Gastroesophageal sphincter (tissue), 4 donors: Measurements from ENCODE around the gene UBE2O. TPM values are rescaled to one million over a fixed set of nuclear protein-coding genes. Genes with fewer than 3 reads are reported as not detected.

Source experiments
- ATAC-seq: fragments of 150-250 bp; one replicate; pipeline ENCODE4 v1.9.1; 2016; ENCODE audit warnings: mild to moderate bottlenecking, moderate library complexity
- H3K27ac ChIP-seq, 4 donors: fragments of 200-600 bp; sonication (generic) in 3 of 4; 1 replicate in 3 of 4; 2 replicates in 1 of 4; pipeline ENCODE4 v1.5.1; 2016 to 2019
- H3K27me3 ChIP-seq: fragments of 200-600 bp; sonication (generic); one replicate; pipeline ENCODE4 v1.5.1; 2019
- H3K36me3 ChIP-seq, 2 donors: fragments of 200-600 bp; sonication (generic); one replicate each; pipeline ENCODE4 v1.5.1; 2019; ENCODE audit warnings: control low read depth in 1 of 2
- H3K4me1 ChIP-seq, 3 donors: fragments of 200-600 bp; sonication (generic); 1 replicate in 2 of 3; 2 replicates in 1 of 3; pipeline ENCODE4 v1.5.1; 2016 to 2019; ENCODE audit warnings: control low read depth in 2 of 3
- H3K4me3 ChIP-seq, 2 donors: fragments of 200-600 bp; sonication (generic); one replicate each; pipeline ENCODE4 v1.5.1; 2019; ENCODE audit warnings: mild to moderate bottlenecking in 1 of 2, moderate library complexity in 1 of 2
- H3K9me3 ChIP-seq, 3 donors: fragments of 200-600 bp; sonication (generic); one replicate each; pipeline ENCODE4 v1.5.1; 2017 to 2019; ENCODE audit warnings: control low read depth in 2 of 3
- EP300 ChIP-seq: sonication (generic); formaldehyde crosslinking; IDR thresholded peaks from one replicate; pipeline ENCODE4 v1.6.1; 2017; ENCODE audit warnings: antibody characterized with exemption, mild to moderate bottlenecking
- POLR2A ChIP-seq, 2 donors: fragments of 450-650 bp; IDR thresholded peaks; one replicate each; pipeline ENCODE4 v1.6.1; 2017; ENCODE audit warnings: antibody characterized with exemption in 2 of 2, mild to moderate bottlenecking in 2 of 2, moderate library complexity in 1 of 2
- POLR2AphosphoS5 ChIP-seq: sonication (generic); formaldehyde crosslinking; IDR thresholded peaks from one replicate; pipeline ENCODE4 v1.6.1; 2017; ENCODE audit warnings: antibody characterized with exemption
- WGBS, 2 donors: methylation state at CpG; one replicate each; pipeline ENCODE4 v1.1.5; 2018; ENCODE audit warnings: low coverage in 1 of 2; 5-methylcytosine and 5-hydroxymethylcytosine counted together
- total RNA-seq, 4 donors: library from RNA; depleted of rRNA; stranded (reverse); fragments of >200 nt; gene quantifications; one replicate each; pipeline ENCODE4 v1.1.0, GENCODE V29; 2016
- TF ChIP-seq, protein P1 (sequence below), 4 experiments: fragments of 200-600 bp in 2 of 4; fragments of 450-650 bp in 2 of 4; sonication (generic) in 1 of 4; IDR thresholded peaks; one replicate each; pipeline ENCODE4 v1.5.1; 2017 to 2019; ENCODE audit warnings: antibody characterized with exemption in 4 of 4, mild to moderate bottlenecking in 2 of 4, moderate library complexity in 2 of 4

The UBE2O gene
- total RNA-seq, 4 donors from 2014 or later, result 13.0 to 19.8 (median 15.2) TPM

DNA sequence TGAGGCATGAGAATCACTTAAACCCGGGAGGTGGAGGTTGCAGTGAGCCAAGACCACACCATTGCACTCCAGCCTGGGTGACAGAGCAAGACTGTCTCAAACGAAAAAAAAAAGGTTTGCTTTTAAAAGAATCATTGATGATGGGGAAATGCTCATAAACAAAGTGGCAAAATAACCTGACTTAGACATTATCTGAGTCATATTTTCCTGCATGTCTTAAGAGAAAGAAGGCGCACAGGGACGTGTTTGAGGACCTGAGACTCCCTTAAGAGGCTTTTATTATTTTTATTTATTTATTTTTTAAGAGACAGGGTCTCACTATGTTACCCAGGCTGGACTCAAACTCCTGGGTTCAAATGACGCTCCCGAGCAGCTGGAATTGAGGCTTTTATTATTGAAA is 93.6 kb downstream of the UBE2O start:
- no peak for TF ChIP-seq POLR2A (IDR thresholded peaks at IDR 0.05)
- TF ChIP-seq, protein P1, sequence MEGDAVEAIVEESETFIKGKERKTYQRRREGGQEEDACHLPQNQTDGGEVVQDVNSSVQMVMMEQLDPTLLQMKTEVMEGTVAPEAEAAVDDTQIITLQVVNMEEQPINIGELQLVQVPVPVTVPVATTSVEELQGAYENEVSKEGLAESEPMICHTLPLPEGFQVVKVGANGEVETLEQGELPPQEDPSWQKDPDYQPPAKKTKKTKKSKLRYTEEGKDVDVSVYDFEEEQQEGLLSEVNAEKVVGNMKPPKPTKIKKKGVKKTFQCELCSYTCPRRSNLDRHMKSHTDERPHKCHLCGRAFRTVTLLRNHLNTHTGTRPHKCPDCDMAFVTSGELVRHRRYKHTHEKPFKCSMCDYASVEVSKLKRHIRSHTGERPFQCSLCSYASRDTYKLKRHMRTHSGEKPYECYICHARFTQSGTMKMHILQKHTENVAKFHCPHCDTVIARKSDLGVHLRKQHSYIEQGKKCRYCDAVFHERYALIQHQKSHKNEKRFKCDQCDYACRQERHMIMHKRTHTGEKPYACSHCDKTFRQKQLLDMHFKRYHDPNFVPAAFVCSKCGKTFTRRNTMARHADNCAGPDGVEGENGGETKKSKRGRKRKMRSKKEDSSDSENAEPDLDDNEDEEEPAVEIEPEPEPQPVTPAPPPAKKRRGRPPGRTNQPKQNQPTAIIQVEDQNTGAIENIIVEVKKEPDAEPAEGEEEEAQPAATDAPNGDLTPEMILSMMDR (IDR thresholded peaks at IDR 0.05), result no peak
- no peak for TF ChIP-seq EP300
- TF ChIP-seq POLR2AphosphoS5, result no peak
- Histone ChIP-seq H3K4me3 (no peak overlapping the region), H3K27me3 (no peaks in the 10 kb centered on the region), H3K4me1 (peaks cover 0 to 31% (median 9%) of the 10 kb centered on the region in 3 donors), H3K36me3 (no peaks in the 10 kb centered on the region), H3K27ac (no peak overlapping the region), H3K9me3 (no peaks in the 10 kb centered on the region)
- 56 to 73% methylated on average over 4 to 6 of the region's 6 CpGs for WGBS, 2 donors
- no peak for ATAC-seq

DNA sequence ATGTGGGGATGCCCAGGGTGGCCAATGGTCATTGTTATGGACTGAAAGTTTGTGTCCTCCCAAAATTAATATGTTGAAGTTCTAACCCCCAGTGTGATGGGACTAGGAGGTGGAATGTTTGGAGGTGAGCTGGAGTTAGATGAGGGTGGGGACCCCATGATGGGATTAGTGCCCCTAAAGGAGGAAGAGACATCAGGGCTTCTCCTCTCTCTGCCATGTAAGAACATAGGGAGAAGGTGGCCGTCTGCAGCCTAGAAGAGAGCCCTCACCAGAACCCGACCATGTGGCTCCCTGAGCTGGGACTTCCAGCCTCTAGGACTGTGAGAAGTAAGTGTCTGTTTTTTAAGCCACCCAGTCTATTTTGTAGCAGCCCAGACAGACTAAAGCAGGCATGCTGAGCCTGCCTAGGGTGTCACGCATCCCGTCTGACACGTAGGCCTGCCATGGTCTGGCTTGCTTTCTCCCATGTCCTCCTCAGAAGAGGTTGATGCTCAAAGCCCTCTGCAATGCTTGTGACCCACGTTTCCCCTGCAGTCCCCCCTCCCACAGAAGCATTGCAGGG is 95.3 kb downstream of the UBE2O start:
- no peak overlapping the region for H3K27ac ChIP-seq
- H3K9me3 ChIP-seq, result no peaks in the 10 kb centered on the region
- H3K27me3 ChIP-seq, result no peaks in the 10 kb centered on the region
- ATAC-seq, result no peak
- H3K4me1 ChIP-seq, result peaks cover 0 to 35% (median 9%) of the 10 kb centered on the region in 3 donors
- WGBS, 2 donors, result 88% methylated on average over 4 of the region's 6 CpGs; no CpG with 5 or more reads in 1 of the 2 donors
- H3K4me3 ChIP-seq, result no peak overlapping the region
- H3K36me3 ChIP-seq, result no peaks in the 10 kb centered on the region
- TF ChIP-seq EP300, result no peak
- no peak for TF ChIP-seq POLR2AphosphoS5
- TF ChIP-seq POLR2A (IDR thresholded peaks at IDR 0.05), result no peak
- TF ChIP-seq, protein P1 (IDR thresholded peaks at IDR 0.05), result no peak

GRCh38 chr17:76356803-76357456 is 96.0 kb downstream of the UBE2O start:
- 65 to 75% methylated on average over 7 to 11 of the region's 12 CpGs for WGBS, 2 donors
- no peaks in the 10 kb centered on the region for H3K9me3 ChIP-seq
- H3K4me3 ChIP-seq, result no peak overlapping the region
- no peaks in the 10 kb centered on the region for H3K27me3 ChIP-seq
- ATAC-seq, result no peak
- H3K4me1 ChIP-seq, result peaks cover 0 to 36% (median 2%) of the 10 kb centered on the region in 3 donors
- no peak overlapping the region for H3K27ac ChIP-seq
- H3K36me3 ChIP-seq, result no peaks in the 10 kb centered on the region
- TF ChIP-seq POLR2AphosphoS5 (no peak), EP300 (no peak), POLR2A (IDR thresholded peaks at IDR 0.05) (no peak)
- TF ChIP-seq, protein P1 (IDR thresholded peaks at IDR 0.05), result no peak

DNA sequence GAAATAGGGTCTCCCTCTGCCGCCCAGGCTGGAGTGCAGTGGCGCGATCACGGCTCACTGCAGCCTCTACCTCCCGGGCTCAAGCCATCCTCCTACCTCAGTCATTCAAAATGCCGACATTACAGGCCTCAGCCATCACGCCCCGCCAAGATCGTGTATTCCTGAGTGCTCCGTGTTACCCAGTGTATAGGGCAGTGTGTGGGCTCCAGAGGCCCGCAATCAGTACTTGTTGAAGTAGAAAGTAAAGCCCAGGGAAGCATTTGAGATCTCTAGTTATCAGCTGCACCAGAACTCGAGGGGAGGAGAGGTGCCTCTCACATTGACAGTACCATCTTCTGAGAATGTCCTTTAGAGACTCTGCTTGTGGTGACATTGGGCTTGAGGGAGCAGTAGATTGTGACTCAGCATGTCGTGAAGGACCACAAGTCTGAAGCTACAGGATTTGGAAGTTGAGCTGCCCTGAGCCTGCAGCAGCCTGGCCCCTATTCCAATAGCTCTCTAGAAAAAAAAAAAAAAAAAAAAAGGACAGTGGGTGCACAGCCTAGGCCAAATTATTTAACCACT is 98.1 kb downstream of the UBE2O start:
- peaks cover 0 to 27% (median 4%) of the 10 kb centered on the region in 3 donors for H3K4me1 ChIP-seq
- H3K9me3 ChIP-seq, result no peaks in the 10 kb centered on the region
- no peak for TF ChIP-seq POLR2AphosphoS5
- no peak for TF ChIP-seq POLR2A (IDR thresholded peaks at IDR 0.05)
- TF ChIP-seq EP300, result no peak
- TF ChIP-seq, protein P1 (IDR thresholded peaks at IDR 0.05), result no peak
- ATAC-seq, result no peak
- no peak overlapping the region for H3K27ac ChIP-seq
- no peaks in the 10 kb centered on the region for H3K36me3 ChIP-seq
- WGBS, 2 donors, result 68 to 83% methylated on average over 1 to 8 of the region's 13 CpGs
- H3K27me3 ChIP-seq, result no peaks in the 10 kb centered on the region
- no peak overlapping the region for H3K4me3 ChIP-seq
